SIG-M5 treated with dmso at 0.1 percent for 504 hours (cell line): ENCODE results near the gene SREBF2.

Experiments used
- DNase-seq: peaks from one replicate; lab custom pipeline; 2025; ENCODE audit not compliant: unreplicated experiment; lab: John Stamatoyannopoulos, UW

The SREBF2 gene

DNA sequence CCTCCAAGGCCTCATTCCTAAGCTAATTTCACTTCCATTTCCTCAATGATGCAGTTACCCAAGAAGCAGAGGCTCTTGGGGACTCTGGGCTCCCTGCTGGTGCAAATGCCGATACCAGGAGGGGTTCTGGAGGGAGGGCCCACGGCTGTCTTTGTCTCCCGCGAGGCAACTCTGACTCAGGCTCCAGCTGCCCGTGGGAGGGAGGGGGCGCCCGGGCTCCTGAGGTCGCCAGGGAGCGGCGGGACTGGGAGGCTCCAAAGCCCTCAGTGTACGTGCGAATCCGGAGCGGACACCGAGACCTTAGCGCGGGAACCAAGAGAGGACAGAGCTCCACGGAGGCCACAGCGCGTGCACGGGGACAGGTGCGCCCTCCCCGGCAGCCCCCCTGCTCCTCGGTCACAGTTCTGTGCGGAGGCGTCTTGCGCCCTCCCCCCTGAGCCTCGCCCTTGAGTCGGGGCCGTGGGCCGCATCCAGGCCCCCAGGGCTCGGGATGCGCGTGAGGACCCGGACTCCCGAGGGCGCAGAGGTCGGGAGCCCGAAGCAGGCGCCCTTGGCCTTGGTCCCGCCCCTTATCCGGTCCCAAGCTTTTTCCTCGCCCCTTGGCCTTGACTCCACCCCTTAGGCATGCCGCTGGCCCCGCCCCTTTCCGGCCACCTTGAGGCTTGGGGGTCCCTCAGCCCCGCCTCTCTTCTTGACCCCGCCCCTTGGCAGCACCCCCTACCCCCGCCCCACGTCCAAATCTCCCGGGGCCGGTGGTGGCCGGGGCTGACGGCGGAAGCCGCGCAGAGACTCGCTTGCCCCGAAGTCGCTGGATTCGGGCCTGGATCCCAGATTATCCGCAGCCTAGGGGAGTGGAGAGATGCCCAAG, 86.7 kb downstream of the SREBF2 start:
- peak; percentile 91 for DNase-seq

DNA sequence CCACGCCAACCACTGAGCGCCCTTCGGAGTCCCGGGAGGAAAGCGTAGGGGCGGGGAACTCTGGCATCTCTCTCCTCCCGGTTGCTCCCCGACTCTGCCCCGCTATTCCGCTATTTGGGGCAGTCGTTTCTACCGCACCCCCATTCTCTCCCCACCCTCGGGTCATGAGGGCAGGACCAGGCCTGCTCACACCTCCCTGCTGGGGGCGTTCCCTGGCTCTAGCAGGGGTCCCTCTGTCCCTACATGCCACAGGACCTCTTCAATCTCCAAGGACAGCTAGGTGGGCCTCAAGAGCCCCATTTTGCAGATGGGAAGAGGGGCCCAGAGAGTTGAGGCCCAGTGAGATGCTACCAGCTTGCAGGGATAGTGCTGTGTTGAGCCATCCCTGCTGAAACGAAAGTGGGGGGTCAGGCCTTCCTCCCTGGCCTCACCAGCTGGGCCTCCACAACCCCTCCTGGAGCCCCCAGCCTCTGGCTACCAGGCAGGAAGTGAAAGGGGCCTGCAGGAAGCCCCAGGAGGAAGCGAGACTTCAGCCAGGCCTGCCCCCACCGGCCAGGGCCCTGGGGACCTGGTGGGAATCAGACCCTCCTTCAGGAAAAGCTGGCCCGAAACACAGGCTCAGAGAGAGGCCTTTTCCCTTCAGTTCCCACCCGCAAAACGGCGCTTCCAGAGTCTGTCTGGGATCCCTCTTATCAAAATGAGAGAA, 87.5 kb downstream of the SREBF2 start:
- no peak for DNase-seq

DNA sequence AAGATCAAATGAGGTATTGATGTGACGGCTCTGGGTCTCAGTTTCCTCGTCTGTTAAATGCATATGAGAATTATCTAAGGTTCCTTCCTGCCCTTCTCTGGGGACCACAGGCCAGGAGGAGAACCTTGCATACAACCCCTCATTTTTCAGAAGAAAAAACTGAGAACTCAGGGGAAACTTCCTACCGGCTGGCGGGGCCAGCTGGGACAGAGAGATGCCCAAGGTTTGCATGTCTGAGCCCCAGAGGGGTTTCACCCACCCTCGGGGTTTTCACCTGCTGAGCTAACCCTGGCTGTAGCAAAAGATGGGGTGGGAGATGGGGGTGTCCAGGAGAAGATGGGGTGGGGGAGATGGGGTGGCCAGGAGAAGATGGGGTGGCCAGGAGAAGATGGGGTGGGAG, 89.4 kb downstream of the SREBF2 start:
- DNase-seq: no peak

DNA sequence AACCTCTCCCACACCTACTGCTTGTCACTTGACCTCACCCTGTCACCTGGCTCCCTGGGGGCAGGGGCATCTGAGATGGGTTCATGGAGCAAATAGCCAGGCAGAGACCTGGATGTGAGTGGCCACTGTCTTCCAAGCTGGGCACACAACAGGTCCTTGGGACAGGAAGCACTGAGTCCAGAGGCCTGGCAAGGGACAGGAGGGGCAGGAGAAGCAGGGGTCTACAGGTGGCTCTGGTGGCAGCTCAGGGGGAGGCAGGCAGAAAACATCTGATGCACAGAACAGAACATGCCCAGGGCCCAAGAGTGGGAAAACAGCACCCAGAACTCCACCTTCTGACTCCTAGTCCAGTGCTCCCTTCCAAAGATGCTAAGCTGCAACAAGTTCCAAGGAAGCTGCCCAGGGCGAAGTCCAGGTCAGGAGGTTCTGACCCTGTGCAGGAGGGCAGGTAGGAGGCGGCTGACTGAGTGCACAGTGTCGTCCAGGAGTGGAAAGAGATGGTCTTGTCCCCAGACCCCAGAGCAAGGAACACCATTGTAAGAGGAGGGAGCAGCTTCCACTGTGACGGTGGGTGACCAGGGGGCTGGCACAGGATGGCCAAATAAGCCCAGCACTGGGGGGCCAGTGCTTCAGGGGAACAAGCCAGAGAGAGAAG, 90.2 kb downstream of the SREBF2 start:
- no peak for DNase-seq

DNA sequence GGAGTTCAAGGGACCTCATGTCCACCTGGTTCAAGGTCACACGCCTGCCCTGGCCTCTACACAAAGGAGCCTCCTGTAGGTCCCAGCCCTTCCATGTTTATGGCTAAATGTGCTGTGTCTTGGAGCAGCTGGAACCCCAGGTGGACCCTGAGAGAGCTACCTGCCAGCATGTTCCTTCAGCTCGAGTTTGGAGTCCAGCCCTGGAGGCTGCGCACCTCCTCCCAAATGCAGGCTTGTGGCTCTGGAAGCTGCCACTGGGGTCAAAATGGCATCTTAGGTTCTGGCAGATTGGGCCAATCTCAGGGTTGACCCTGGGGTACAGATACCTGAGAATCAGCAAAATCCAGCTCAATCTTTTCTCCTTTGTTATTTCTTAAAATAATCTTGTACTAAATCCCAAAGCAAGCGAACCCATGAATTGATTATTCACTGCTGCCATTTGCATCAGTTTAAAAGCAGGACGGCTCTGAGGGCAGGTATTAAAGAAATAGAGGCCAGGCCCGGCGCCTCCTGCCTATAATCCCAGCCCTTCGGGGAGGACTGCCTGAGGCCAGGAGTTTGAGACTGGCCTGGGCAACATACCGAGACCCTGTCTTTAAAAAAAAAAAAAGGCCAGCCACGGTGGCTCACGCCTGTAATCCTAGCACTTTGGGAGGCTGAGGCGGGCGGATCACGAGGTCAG, 90.8 kb downstream of the SREBF2 start:
- DNase-seq: no peak

DNA sequence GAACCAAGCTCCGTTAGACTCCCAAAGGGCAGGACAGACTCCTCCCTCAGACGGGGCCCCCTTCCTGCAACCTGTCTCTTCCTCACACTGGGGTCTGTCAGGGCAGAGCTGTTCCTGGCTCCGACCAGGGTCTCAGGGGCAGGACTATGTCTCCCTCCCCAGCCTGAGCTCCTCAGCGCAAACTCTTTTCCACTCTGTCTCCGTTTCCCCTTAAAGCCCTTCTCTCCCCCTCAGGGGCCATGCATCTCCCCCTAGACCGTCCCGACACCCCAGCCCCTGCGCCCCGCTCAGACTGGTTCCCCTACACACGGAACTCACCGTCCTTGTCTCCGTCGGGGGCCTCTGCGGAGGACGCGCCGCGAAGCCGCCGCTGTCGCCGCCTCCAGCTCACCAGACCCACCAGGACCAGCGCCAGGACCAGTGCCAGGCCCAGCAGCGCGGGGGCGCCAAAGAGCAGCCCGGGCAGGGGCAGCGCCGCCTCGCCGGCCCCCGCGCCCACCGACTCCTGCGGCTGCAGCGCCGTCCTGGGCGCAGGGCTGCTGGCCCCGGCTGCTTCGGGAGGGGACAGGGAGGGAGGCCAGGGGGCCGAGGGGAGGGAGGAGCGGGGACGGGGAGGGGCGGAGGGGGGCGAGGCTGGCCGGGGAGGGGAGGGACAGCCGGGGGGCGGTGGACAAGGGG, 93.0 kb downstream of the SREBF2 start:
- peak; percentile 46 for DNase-seq

DNA sequence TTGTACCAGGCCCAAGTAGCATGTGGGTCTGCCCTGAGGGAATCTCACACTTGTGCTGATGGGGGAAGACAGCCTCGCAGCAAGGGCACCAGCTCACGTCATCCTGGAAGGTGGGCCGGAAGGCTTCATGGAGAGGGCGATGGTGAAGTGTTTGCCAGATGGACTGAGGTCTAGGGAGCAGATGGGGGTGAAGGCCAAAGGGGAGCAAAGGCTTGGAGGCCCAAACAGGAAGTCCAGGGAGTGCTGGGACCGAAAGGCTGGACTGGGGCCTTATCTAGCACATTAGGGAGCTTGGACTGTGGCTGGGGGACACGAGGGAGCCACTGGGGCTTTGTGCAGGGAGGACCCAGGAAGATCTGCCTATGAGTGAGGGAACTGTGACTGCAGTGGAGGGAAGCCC, 94.9 kb downstream of the SREBF2 start:
- no peak for DNase-seq

DNA sequence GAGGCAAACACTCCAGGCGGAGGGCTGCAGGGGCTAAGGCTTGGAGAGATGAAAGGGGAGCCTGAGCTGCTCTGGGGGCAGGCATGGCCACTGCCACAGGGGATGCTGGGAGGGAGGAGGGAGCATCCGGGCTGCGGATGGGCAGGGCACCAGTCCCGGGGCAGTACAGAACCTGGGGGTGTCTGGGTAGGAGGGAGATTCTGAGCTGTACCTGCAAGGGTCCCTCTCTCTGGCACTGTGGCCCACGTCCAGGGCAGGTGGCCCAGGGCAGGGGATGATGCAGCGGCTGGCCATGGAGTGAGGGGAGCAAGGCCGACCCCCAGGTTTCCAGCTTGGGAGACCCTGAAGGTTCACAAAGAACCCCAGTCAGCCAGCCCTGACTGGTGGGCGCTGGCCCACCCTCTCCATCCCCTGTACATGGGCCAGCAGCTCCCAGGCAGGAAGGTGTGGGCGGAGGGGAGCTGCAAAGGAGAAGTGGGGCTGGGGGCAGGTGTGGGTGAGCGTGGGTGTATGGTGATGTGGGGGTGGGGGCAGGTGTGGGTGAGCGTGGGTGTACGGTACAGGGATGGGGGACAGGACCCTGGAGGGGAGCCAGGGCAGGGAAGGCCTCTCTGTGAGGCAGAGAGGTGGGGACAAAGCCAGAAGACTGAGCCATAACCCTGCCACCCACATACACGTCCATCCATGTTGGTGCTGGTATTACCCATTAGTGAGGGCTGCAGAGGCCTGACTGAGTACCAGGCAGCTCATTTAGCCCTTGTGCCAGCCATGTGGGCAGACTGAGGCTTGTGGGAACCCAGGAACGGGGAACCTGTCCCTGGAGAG, 95.9 kb downstream of the SREBF2 start:
- no peak for DNase-seq

DNA sequence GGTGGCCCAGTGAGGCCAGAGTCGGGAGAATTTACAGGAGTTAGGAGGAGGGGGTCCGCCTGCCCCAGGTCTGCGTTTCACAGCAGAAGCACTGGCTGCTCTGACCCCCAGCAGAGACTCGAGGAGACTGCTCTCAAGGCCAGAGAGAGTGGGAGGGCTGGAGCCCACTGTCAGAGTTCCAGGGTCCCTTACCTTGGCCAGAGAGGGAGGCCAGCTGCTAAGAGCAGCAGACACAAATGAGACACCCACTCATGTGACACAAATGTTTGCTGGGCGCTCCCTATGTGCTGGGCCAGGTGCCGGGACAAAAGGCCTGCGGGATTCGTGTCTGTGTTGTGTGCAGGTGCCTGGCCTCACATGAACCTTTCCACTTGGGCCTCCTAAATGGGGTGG, 96.5 kb downstream of the SREBF2 start:
- DNase-seq: no peak

DNA sequence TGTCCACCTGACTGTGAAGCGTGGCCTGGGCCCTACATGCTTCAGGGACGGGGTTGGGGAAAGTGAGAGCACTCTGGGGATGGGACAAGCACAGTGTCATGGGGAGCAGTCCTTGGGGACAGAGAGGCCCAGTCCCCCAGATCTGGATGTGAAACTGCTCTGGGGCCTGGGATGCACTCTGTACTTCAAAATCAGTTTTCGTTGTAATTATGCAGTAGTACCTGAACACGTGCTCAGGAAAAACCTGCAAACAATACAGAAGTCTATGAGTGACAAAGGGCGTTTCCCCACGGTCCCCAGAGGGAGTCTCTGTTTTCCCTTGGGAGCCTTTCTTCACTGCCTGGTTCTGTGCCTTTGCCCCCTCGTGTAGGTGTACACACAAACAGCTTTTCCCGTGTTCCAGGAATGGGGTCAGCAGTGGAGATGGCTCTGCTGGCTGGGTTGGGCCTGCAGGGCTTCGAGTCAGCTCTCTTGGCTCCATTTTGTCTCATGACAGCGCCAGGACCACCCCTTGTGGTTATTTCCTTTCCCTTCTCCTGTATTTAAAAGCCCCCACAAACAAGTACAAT, 98.9 kb downstream of the SREBF2 start:
- DNase-seq: no peak

DNA sequence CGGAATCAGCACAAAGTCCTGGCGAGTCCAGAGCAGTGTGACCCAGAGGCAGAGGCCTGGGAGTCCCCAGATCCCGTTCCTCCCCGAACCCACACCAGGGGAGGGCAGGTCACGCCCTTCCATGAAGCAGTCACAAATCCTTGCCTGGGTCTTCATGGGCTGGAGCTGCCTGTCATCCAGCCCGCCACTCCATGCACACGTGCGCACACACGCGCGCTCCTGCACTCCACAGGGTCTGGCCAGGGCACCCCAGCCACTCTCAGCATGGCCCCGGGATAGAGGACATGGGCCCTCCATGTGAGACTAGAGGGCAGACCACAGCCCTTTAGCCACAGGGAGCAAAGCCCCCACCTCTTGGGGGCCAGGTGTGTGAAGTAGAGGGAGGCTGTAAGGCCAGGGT, 99.4 kb downstream of the SREBF2 start:
- DNase-seq: no peak

DNA sequence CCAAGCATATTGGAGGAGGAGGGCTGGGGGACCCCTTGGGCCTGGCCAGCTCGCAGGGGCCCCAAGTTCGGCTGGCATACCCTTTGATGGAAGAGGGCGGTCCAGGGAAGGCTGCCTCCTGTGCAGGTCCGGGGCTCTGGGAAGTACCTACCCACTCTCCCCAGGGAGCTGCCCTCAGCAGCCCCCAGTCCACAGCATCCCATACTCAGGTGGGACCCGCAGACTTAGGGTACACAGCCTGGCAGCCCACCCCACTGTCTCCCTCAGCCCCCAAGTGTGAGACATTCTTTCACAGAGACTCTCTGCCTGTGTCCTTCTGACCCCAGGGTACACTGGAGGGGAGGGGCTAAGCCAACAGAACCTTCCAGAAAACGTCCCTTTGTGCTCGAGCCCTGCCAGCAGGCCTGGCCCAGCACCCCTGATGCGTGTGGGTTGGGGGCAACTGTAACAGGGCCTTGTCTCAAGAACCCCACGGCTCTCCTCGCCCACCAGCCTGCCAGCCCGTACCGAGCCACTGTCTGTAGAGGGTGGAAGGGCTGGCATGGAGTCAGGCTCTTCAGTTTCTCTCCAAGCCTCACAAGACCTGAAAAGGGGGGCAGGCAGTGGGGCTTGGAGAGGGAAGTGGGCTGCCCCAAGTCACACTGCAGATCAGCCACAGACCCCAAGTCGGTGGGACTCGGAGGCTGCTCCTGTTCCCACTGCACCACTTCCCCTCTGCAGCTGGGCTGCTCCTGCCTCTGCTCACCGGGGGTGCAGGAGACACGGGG, 100.7 kb downstream of the SREBF2 start:
- no peak for DNase-seq

DNA sequence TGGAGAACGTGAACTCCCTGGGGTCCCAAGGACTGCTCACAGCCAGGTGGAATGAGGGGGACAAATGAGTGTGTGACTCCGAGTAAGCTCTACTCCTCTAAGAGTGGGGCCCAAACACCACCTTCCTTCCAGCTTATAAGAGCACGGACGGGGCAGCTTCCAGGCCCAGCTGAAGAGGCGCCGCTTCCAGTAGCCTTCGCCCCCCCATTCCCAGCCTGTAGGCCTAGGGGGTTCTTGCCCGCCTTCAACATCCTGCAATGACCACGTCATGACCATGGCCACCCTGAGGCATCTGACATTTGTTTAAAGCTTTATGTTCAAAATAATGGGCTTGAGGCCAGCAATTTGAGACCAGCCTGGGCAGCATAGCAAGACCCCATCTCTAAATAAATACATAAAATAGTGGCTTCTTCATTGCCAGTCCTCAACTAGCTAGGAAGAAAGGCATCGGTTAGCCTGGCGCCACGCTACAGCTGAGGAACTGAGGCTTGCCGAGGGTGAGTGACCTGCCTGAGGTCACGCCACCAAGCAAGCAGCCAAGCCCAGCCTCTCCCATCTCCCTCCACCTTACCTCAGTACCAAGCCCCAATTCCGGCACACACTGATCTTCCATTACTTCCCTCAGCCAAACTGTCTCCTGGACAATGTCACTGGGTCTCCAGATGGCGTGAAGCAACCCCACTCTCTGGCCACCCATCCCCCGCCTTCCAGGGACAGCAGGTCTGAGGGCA, 101.5 kb downstream of the SREBF2 start:
- no peak for DNase-seq

DNA sequence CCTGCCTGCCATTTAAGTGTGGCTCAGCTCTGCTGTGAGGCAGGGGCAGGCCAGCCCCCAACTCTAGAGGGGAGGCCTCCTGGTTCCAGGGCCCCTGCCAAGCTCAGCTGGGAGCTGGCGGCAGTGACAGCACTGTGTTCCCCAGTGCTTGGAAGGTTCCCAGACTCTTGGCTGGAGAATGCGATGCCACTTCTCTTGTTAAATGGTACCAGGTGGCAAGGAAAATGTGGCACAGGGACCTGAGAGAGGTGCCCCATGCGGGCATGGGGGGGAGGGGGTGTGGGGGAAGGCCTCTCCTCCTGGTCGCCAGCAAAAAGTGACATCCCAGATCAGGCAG, 102.1 kb downstream of the SREBF2 start:
- DNase-seq: no peak

DNA sequence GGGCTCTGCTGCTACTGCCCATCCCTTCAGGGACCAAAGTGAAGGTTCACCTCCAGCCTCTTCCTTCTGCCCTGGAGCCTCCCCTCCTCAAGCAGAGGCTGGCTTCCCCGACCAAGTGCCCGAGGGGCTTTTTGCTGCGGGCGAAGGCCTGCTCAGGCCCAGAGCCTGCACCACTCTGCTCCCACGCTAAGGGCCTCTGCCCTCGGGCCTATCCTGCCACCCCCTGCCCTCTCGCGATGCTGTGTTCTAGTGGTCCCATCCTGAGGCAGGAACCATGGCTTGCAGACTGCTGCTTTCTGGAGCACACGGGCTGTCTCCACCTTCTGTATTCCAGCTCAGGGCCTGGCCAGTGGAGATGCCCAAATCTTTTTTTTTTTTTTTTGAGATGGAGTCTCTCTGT, 102.6 kb downstream of the SREBF2 start:
- no peak for DNase-seq

DNA sequence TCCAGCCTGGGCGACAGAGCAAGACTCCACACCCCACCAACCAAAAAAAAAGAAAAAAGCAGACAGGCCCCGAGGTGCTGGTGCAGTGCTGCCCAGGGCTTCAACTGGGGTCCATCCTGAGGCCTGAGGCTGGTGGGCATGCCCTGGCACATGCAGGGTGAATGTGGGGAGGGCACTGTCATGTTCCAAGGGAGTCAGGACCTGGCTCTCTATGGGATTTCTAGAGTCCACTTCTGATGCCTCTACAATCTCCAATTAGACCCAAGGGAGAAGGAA, 103.9 kb downstream of the SREBF2 start:
- DNase-seq: no peak

DNA sequence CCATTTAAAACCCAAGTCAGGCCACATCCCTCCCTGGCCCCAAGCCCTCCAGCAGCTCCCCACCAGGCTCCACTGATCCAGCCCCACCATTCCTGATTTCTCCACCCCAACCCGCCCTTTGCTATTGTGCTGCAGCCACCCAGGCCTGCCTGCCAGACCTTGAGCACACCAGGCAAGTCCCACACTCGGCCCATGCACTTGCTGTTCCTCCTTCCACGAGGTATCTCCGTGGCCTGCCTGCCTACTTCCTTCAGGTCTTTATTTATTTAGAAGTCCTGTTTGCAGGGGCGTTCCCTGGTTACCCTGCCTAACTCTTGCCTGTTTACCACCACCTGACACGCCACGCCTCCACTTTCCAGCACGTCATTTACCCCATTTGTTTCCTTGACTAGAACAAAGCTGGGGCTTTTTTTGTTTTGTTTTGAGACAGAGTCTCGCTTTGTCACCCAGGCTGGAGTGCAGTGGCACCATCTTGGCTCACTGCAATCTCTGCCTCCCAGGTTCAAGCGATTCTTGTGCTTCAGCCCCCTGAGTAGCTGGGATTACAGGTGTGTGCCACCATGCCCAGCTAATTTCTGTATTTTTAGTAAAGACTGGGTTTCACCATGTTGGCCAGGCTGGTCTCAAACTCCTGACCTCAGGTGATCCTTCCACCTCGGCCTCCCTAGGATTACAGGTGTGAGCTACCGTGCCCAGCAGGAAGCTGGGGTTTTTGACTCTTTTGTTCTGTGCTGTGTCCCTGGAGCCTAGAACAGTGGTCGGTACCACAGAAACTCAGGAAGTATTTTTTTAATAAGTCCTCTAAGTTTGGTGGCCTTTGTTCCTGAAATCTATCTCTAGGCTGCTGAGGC, 107.3 kb downstream of the SREBF2 start:
- DNase-seq: no peak
